NCI-H187 (cell line): ENCODE data around the gene EHD4.

Experiments
- DNase-seq, 2 experiments: peaks; one replicate each; lab custom pipeline; 2025; lab: John Stamatoyannopoulos, UW

EHD4 gene

DNA sequence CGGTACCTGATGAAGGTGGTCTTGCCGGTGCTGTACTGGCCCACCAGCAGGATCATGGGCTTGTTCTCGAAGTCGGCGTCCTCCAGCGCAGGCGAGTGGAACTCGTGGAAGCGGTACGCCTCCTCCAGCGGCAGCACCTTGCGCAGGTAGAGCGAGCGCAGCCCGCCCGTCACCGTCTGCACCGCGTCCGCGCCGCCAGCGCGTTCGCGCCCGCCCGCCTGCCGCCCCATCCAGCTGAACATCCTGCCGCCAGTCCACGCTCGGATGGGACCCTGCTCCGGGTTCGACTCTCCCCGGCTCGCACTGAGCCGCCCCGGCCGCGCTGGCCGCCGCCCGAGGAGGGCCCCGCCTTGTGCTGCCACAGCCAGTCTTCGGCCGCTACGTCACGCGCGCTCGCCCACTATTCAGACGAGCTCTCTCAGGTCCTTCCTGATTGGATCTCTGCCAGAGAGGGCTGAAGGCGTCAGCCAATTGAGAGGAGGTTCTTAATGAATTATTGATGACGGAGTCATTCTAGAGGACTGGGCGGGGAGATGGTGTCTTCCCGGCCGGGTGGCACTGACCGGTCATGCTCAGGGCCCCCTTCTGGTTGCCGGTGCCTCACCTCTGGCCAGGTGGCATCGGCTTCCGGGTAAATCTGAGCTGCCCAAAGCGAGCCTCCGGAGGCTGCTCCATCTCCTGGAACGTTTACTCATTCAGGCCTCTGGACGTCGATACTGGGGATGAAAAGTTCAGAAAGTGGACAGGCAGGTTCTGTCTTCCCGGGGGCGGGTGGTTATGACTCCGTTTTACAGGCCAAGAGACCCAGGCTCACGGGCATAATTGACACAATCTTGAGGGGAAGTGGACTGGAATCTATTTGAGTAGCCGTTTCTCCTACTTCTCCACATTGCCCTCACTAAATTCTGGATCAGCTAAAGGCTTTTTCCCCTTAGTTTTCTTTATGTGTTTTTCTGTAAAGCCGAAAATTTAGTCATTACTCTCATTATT lies at the start of gene EHD4:
TSS of gene EHD4 (minus strand) at position 305 of the 990 bp plus-strand sequence. CDS start at position 242, 63 bp downstream.
- peak; percentile 60 to 85 for DNase-seq

DNA sequence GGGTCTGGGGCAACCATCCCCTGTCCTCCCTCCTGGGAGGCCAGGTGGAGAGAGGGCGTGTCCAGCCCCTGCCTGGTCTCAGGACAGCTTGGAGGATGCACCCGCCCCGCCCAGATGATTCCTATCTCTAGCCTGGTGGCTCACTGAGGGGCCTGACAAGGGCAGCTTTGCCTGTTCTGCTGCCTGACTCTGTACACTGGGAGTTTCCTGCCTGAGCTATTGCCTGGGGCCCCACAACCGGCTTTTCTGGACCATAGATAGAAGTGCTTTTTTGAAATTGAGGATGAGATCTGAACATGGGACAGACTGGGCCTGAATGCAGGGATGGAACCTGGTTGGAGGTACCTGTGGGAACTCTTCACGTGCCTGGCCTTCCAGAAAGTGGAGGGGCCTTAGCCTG lies 49.2 kb upstream of the EHD4 start:
- DNase-seq, result no peak

DNA sequence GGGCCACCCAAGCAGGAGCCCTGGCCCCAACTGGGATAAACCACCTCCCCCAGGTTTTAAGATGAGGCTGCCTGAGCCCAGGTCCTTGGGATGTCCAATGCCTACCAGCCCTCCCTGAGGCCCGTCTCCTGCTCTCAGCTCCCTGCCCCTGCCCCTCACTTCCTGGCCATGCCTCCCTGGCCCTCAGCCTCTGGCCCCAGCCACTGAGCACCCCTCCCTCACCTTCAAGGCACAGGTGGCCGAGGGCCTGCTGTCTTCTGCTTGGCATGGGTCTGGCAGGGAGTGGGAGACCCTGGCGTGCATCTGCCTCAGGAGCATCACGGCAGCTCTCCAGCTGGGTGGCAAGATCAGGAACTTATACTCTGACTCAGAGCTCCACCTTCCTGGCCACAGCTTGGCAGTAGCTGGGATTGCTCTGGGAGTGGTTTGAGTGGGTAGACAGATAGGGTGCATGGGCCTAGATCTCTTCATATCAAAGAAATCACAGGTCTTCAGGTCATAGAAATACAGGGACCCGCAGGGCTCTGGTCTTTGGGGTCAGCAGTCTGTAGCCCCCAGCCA lies 48.4 kb upstream of the EHD4 start, which contains the start of gene PLA2G4E:
TSS of gene PLA2G4E (minus strand) at position 330 of the 561 bp plus-strand sequence. CDS start at position 318, 12 bp downstream.
- DNase-seq, result no peak

DNA sequence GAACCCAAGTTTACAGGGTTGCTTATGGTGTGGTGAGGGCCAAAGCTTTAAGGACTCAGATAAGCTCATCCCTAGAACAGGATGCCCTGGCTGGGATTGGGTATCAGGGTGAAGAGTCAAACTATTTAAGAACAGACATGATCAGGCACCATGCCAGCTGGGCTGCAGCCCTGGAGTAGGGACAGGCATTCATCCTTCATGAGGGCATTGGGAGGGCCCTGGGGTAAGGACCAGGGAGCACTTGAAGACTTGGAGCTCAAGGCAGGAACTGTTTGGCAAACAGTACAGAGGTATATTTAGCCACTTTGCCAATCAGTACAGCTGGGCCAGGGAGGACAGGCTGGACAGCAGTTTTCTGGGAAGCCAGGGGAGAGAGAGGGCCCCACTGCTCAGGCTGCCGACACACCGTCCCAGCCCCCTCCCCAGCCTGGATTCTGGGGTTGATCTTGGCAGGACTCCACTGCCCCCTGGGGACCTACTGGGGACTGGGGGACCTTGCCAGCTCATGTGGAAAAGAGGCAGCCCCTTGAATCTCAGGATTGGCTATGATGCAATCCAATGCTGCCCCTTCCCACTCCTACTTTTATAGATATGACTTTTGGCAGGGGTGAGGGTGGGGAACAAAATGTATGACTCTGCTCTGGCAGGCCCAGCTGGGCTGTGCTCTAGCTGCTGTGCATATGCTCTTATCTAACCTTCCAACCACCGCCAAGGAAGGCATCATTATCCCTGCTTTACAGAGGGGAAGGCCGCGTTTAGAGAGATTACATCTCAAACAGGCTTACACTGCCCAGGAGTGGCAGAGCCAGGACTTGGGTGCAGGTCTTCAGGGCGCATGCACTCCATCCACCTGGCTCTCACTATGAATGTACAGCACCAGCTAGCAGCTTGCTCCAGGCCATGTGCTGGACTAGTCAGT lies 46.2 kb upstream of the EHD4 start:
- no peak for DNase-seq

DNA sequence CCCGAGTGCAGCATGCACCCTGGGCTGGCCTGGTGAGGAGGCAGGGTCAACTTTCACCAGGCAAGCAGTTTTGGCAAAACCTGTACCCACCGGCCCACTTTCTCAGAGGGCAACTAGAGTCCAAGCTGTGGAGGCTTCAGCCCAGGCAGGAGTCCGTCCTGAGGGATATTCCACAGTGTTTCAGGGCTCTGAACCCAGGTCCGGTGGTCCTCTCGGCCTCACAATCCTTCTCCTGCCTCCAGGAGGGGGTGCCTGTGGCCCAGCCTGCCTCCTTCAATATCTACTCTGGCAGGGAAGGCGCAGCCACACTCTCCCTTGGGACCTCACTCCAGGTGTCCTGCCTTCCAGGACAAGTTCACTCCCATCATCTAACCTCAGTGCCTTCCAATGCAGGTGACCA lies 44.6 kb upstream of the EHD4 start:
- DNase-seq, result no peak

DNA sequence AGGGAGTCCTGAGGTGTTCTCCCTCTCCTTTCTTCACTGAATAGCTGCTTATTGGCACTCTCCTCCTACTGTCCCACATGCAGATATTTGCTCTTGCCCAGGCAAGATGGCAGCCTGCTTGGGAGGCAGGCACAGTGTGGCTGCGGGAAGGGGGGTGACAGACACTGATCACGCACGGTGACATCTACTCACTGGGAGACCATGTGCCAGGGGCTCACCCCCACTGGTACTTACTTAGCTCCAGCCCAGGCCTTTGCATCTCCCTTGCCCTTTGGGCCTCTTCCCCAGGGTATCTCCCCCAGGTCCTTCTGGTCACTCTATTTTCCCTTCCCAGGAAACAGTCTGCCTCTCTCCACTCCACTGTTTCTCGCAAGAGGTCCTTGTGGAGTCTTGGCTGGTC lies 42.0 kb upstream of the EHD4 start:
- DNase-seq, result no peak

DNA sequence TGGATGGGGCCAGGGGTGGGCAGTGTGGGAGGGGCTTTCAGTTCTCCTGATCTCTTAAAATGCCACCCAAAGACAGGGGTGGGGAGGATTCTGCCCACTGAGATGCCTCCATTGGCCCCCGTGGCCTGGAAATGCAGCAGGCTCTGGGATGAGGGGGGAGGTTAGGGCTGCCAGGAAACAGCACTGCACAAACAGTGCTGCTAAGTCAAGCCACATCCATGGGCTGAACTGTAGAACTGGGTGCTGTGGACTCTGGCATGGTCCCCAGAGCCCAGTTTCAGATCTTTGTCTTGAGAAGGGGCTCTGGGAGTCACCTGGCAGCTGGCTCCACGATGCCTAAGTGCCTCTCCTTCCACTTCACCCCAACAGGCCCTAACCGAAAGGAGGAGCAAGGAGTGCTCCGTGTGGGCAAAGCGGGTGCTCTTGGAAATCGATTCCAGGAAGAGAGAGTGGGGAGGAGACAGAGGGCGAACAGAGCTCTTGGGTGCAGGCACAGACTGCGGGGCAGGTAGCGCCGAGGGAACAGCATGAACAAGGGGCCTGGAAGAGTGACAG lies 40.6 kb upstream of the EHD4 start:
- DNase-seq, result no peak

DNA sequence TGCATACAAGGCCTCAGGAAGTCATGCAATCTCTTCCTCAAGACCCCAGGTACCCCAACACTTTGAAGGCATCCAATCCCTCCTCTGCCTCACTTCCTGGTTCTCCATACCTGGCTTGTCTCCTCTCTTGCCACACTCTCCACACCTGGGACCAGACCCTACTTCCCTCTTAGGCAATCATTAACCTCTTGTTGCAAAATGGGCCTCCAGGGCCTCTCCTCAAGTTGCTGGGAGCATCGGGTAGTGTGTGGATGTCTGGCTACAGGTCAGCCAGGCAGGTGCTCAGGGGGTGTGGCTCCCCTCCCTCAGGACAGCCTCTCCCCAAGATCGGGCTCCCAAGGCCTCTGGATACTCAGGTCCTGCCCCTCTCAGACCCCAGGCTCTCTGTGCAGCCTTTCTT lies 39.9 kb upstream of the EHD4 start:
- DNase-seq, result no peak

DNA sequence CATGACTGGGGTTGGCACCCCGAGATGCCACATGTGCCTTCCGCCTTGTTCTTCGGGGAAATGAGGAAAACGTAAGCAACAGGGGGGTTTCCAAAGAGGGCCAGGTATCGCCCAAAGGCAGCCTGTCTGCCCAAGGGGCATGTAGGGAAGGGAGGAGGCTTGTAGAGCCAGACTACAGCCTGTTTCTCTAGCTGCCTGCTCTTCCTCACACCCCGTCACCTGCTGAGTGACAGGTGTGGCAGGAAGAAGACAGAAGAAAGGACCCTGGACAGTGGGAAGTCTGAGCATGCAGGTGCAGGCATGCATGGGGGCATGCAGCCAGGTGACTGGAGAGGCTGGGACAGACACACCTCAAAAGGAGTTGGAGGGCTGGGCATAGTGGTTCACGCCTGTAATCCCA lies 38.7 kb upstream of the EHD4 start:
- no peak for DNase-seq

DNA sequence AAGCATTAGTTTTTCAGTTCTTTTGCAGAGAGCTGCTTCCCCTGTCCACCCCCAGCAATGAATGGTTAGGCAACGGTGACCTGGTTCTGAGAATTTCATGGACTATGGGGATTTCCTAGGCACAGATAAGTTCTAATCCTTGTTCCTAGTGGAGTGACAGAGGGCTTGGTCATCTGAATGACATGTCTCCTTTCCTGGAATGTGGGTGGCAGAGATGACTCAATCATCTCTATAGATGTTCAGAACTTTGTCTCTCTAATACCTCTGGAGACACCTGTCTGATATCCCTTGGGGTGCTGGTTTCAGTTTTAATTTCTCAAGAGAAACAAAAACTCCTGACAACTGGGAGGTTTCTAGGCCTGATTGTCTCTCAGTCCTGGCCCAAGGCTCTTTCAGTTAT lies 38.1 kb upstream of the EHD4 start:
- no peak for DNase-seq

DNA sequence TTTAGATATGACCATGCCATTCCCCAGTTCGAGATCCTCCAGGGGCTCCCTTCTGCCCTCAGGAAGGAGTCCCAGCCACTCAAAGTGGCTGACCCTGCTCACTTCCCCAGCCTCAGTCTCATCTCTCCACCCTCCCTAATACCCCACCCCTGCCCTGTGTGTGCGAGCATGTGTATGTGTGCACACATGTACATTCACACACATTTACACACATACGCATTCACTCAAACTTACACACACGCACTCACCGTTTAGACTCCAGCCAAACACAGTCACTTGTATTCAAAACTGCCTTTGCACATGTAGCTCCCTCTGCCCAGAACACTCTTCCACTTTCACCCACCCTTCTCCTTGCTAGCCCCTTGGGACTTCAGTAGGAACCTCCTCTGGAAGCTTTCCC lies 37.1 kb upstream of the EHD4 start:
- DNase-seq, result no peak

DNA sequence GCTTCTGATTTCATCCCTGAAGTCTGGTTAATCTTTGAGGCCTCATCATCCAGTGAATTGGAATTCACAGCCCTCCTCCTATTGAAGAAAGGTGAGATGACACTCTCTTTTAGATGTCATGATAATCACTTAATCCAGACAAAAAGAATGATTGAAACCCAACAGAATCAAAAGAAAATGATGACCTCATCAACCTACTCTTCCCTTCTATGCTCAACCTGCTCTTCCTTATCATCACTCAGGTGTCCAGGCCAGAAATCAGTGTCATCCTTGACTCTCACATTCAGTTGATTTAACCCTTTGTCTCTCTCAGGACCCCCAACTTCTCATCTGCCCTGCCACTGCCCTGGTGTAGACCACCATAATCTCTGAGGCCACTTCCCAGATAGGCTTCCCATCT lies 36.7 kb upstream of the EHD4 start:
- DNase-seq, result no peak

DNA sequence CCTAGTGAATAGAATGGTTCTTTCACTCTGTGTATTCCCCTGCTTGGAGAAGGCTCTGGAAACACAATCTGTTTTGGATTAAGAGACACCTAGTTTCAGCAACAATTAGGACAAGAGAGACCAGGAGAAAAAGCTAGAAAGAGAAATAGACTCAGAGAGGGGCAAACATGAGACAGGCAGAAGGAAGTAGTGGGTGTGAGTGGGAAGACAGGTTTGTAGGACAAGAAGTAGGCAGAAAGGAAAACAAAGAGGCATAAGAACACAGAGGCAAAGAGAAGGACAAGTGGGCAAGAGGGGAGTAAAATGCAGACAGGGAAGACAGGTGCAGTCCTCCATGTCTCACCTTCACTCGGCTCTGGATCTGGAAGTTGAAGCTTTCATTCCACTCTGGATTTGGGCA lies 35.0 kb upstream of the EHD4 start:
- no peak for DNase-seq

DNA sequence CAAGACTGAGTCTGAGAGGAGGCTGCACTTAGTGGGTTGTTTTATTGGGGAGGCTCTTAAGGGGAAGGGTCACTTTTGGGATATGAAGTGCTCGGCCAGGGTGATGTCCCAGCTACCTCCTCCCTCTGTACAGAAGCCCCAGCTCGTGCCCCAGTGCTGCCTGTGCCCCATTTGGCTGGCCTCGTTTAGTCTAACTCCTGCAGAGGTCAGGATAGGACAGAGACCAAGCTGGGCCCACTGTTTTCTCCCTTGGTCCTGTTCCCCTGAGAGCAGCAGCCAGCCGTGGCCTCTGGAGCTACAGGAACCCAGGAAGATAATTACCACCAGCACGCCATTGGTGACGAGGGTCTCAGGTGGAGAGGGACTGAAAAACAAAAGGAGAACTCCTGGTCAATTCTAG lies 30.0 kb upstream of the EHD4 start:
- no peak for DNase-seq

DNA sequence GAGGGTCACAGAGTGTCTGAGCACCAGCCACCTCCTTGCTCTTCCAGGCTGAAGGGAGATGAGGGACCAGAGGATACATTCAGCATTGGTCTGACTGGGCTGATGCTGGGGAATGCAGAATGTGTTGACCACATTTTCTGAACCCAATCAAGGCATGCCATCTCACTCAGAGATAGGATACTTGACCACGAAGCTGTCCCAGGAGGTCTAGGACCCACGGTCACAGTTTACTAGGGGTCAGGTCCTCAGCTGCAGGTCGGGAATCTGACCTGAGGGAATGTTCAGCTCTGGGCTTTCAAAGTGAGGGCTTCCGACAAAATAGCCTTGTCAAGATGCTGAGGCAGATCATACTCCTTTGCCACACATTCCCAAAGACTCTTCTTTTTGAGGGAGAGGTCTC lies 28.9 kb upstream of the EHD4 start:
- no peak for DNase-seq

DNA sequence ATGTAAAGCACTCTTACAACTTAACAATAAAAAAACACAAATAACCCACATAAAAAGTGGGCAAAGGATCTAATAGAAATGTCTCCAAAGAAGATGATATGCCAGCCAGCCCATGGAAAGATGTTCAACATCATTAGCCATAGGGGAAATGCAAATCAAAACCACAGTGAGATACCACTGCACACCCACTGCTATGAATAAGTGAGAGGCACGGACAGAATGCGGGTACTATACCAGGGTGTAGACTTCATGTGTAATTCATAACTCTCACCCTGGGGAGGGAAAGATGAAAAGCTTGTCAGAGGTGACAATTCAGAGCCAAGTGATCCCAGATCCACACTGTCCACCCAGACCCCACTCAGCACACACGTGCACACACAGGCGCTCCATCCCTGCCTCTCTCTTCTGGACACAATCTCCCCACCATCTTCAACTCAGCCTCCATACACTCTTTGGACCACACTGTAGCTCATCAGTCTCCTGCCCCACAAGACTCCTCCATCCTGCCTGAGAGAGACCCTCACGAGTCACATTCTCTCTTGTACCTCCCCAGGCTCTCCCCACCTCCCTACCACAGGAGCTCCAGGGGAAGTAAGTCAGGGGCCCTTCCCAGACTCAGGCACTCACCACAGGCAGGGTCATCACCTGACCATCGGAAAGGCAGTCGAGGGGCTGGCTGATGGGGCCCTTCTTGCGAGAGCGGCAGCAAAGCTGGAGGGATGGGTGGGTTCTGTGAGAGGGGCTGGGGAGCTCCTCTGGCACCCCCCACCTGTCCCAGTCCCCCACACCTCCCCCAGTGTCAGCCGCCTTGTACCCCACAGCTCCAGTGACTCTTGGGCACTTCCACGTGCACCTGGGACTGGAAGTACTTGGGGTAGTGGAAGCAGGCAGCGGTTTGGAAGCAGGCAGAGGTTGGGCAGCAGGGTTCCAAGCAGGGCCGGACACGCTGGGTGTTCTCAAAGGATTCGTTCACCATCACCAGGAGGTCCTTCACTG lies 27.2 kb upstream of the EHD4 start:
- DNase-seq, result no peak

DNA sequence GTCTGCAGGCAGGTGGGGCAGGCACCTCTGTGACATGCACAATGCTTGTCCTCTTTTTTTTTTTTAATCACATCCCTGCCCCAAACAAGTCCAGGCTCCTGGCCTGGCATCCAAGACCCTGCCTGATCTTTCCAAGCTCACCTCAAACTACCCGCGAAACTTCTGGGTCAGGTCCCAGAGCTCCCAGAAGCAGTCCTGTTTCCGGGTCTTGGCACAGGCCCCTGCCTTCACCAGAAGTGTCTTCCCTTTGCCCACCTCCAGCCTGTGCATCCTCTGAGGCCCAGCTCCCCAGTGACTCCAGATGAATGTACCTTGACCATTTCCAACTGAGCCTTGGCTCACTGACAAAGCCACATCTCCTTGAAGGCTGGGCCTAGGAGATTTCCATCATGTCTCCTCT lies 25.5 kb upstream of the EHD4 start:
- no peak for DNase-seq

DNA sequence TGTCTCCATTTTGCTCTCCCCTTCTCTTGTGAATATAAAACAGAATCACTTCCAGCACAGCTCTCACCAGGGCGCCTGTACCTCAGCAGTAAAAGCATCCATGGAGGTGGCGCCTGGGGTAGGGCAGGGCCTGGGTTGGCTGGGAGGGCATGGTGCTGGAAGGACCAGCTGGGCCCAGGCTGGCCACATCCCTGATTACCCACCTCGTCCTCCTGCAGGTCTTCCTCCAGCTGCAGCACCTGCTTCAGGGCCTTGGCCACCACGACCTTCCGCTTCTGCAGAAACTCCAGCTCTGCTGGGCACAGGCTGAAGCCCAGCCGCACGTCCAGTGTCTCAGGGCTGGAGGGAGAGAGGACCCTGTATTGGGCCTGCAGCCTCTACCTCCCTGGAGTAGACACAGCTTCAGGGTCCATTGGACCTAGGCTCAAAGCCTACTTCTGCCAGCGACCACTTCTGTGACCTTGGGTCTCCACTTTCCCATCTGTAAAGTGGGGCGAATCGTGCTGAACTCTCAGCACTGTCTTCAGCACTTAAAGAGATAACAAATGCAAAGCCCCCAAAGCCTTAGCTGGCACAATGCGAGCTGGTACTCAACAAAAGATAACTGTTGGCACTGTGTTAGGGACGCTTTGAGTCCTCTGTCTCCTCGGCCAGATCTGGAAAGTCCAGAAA lies 24.7 kb upstream of the EHD4 start:
- no peak for DNase-seq

DNA sequence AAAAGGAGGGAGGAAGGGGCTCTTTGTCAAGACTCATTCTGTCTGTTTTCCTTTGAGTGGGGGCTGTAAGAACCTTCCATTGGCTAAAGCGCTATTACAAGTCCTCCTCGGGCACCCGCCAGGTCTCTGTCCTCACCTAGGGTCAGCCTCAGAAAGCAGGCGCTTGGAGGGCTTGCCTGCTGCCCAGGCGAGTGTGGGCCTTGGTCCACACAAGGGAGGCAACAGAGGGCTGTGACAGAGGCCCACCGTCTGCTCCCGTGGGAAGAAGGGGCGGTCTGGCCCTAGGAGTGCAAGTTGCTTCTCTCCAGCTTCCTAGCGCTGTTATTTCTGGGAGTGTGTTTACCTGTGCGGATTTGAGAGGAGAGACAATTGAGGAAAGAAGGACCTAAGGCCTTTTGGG lies 24.0 kb upstream of the EHD4 start:
- no peak for DNase-seq

DNA sequence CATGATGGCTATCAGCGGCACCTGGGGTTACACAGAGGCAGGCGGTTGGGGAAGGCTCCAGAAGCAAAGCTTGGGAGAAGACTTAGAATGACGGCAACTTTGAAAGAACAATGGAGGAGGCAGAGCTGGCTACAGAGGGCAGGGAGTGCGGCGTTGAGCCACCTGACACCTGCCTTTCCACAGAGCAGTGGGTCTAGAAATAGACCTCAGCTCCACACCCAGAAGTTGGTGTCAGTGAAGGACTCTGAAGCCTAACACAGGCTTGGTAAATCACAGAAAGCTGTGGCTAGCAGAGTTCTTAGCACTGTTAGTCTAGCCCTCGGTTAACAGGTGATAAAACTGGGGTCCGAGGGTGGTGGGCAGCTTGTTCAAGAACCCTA lies 23.1 kb upstream of the EHD4 start:
- DNase-seq, result no peak
